IMR-90 (cell line): Measurements from ENCODE around the gene AATF. TPM values are rescaled to one million over a fixed set of nuclear protein-coding genes. Genes with fewer than 3 reads are reported as not detected.
A peak's percentile ranks its signal among the peaks of the same experiment; 100 is the strongest.

Experiments used
- ATAC-seq: fragments of 200-7000 bp; cut with Tn5 transposase; 2 replicates; pipeline ENCODE4 v1.9.1; 2020; ENCODE audit warnings: low read depth, mild to moderate bottlenecking, moderate library complexity
- BruUV-seq: library from RNA; stranded (reverse); fragments of 400-500 nt; replicated peaks from 2 replicates; lab custom pipeline; 2021; lab: Mats Ljungman, UMichigan
- CTCF ChIA-PET: fragments of 300-600 bp; formaldehyde crosslinking; extraction: SDS; loops from one replicate; lab custom pipeline; 2021; ENCODE audit warnings: antibody characterized with exemption; lab: Yijun Ruan, JAX
- POLR2A ChIA-PET: fragments of 300-600 bp; sonication (Branson Sonifier 250); formaldehyde crosslinking; loops from one replicate; lab custom pipeline; 2022; ENCODE audit warnings: antibody characterized with exemption; ENCODE audit not compliant: unreplicated experiment; lab: Charles Lee
- DNase-seq: peaks from one replicate; pipeline ENCODE4 v3.0.0; 2013
- H2AFZ ChIP-seq: replicated peaks from 2 replicates; pipeline ENCODE3; 2013; ENCODE audit warnings: low read length, mild to moderate bottlenecking; ENCODE audit not compliant: poor library complexity
- H2AK5ac ChIP-seq: 2 replicates; pipeline ENCODE4 v1.6.1; 2013; ENCODE audit warnings: low read depth, low read length, inconsistent platforms
- H2AK9ac ChIP-seq: replicated peaks from 2 replicates; pipeline ENCODE3; 2013; ENCODE audit warnings: mild to moderate bottlenecking, low read depth, low read length, moderate library complexity; ENCODE audit not compliant: poor library complexity
- H2BK120ac ChIP-seq: 2 replicates; pipeline ENCODE4 v1.6.1; 2013; ENCODE audit warnings: low read depth, low read length, inconsistent platforms
- H2BK15ac ChIP-seq: 3 replicates; pipeline ENCODE4 v1.6.1; 2013; ENCODE audit warnings: low read depth, low read length, inconsistent platforms
- H2BK20ac ChIP-seq: 2 replicates; pipeline ENCODE4 v1.6.1; 2013; ENCODE audit warnings: low read depth, mild to moderate bottlenecking, inconsistent platforms, low read length, moderate library complexity
- H2BK5ac ChIP-seq: 2 replicates; pipeline ENCODE4 v1.6.1; 2013; ENCODE audit warnings: mild to moderate bottlenecking, low read depth, low read length, inconsistent platforms; ENCODE audit not compliant: poor library complexity, severe bottlenecking
- H3K14ac ChIP-seq: replicated peaks from 2 replicates; pipeline ENCODE4 v1.6.1; 2013; ENCODE audit warnings: low read depth, low read length, inconsistent platforms
- H3K18ac ChIP-seq: 2 replicates; pipeline ENCODE4 v1.6.1; 2013; ENCODE audit warnings: low read depth, low read length, control low read depth
- H3K23ac ChIP-seq: 2 replicates; pipeline ENCODE4 v1.6.1; 2013; ENCODE audit warnings: low read depth, low read length, inconsistent platforms
- H3K27ac ChIP-seq: 2 replicates; pipeline ENCODE4 v1.5.1; 2013; ENCODE audit warnings: mild to moderate bottlenecking, control low read depth, low read length; ENCODE audit not compliant: insufficient read depth
- H3K27me3 ChIP-seq: 2 replicates; pipeline ENCODE4 v1.6.1; 2013; ENCODE audit warnings: low read length; ENCODE audit not compliant: control insufficient read depth, insufficient read depth
- H3K36me3 ChIP-seq: 2 replicates; pipeline ENCODE4 v1.6.1; 2013; ENCODE audit warnings: low read length, mixed read lengths; ENCODE audit not compliant: control insufficient read depth, insufficient read depth
- H3K4ac ChIP-seq: 2 replicates; pipeline ENCODE4 v1.6.1; 2013; ENCODE audit warnings: low read depth, low read length, inconsistent platforms
- H3K4me1 ChIP-seq: 2 replicates; pipeline ENCODE4 v1.6.1; 2013; ENCODE audit warnings: low read length, mixed read lengths; ENCODE audit not compliant: control insufficient read depth, insufficient read depth
- H3K4me2 ChIP-seq: 2 replicates; pipeline ENCODE4 v1.6.1; 2013; ENCODE audit warnings: low read depth, mild to moderate bottlenecking, control low read depth, low read length, moderate library complexity
- H3K4me3 ChIP-seq: 2 replicates; pipeline ENCODE4 v1.5.1; 2013; ENCODE audit warnings: low read depth, mild to moderate bottlenecking, control low read depth, low read length, moderate library complexity; ENCODE audit not compliant: insufficient read depth
- H3K56ac ChIP-seq: 2 replicates; pipeline ENCODE4 v1.6.1; 2013; ENCODE audit warnings: low read length, inconsistent platforms; ENCODE audit not compliant: insufficient read depth; ENCODE audit errors: extremely low read depth
- H3K79me1 ChIP-seq, 2 experiments: 2 replicates each; pipeline ENCODE4 v1.6.1; 2013; ENCODE audit warnings: low read length in 2 of 2, inconsistent platforms in 1 of 2, low read depth in 1 of 2
- H3K9ac ChIP-seq: 2 replicates; pipeline ENCODE4 v1.6.1; 2013; ENCODE audit warnings: low read depth, low read length, control low read depth
- H3K9me1 ChIP-seq: 2 replicates; pipeline ENCODE4 v1.6.1; 2013; ENCODE audit warnings: low read length, inconsistent platforms; ENCODE audit not compliant: insufficient read depth
- H3K9me3 ChIP-seq: 2 replicates; pipeline ENCODE4 v1.6.1; 2013; ENCODE audit warnings: low read length; ENCODE audit not compliant: control insufficient read depth, insufficient read depth
- H4K20me1 ChIP-seq: 2 replicates; pipeline ENCODE4 v1.6.1; 2013; ENCODE audit warnings: low read length, inconsistent platforms; ENCODE audit not compliant: insufficient read depth
- H4K5ac ChIP-seq: 2 replicates; pipeline ENCODE4 v1.6.1; 2013; ENCODE audit warnings: mild to moderate bottlenecking, low read depth, low read length, control low read depth
- H4K8ac ChIP-seq, 2 experiments: 2 replicates each; pipeline ENCODE4 v1.6.1; 2013; ENCODE audit warnings: low read depth in 2 of 2, low read length in 2 of 2, control low read depth in 1 of 2, inconsistent platforms in 1 of 2
- H4K91ac ChIP-seq: 2 replicates; pipeline ENCODE4 v1.6.1; 2013; ENCODE audit warnings: low read depth, low read length, inconsistent platforms; ENCODE audit not compliant: insufficient read depth
- BHLHE40 ChIP-seq: fragments of 150-350 bp; IDR thresholded peaks from 2 replicates; pipeline ENCODE4 v1.6.1; 2016; ENCODE audit warnings: mild to moderate bottlenecking, low read depth, low read length
- RAD21 ChIP-seq: IDR thresholded peaks from 2 replicates; pipeline ENCODE4 v1.6.1; 2012; ENCODE audit warnings: low read length, improper control_type of control experiment
- WGBS, 2 experiments: methylation state at CpG; one replicate each; pipeline versions ENCODE4 v1.1.5 to v1.1.7; 2013; ENCODE audit warnings: missing lambda C conversion rate in 2 of 2; ENCODE audit not compliant: insufficient read length in 1 of 2; ENCODE audit errors: extremely low coverage in 2 of 2; 5-methylcytosine and 5-hydroxymethylcytosine counted together
- dilution Hi-C: fragments of 300-500 bp; cut with HindIII; formaldehyde crosslinking; loops from one replicate; pipeline ENCODE4 v1.14.3; 2018; ENCODE audit warnings: low sequenced_read_pairs; ENCODE audit not compliant: unreplicated experiment
- in situ Hi-C: fragments of 300-500 bp; cut with MboI; formaldehyde crosslinking; loops from 3 replicates; pipeline ENCODE4 v1.14.3; 2019; ENCODE audit warnings: low sequenced_read_pairs, inconsistent platforms, mixed read lengths
- intact Hi-C: fragments of 100-400 bp; cut with micrococcal nuclease; formaldehyde crosslinking; loops from 2 replicates; pipeline ENCODE4 v1.10.0; 2022
- polyA plus RNA-seq, 3 experiments: library from polyadenylated mRNA; depleted of rRNA; stranded (reverse); fragments of >200 nt; gene quantifications; 2 replicates each; pipeline ENCODE4 v1.2.3, GENCODE V29; 2012; ENCODE audit warnings: low replicate concordance in 1 of 3
- total RNA-seq: library from RNA; depleted of rRNA; stranded (reverse); fragments of >200 nt; gene quantifications from 2 replicates; pipeline ENCODE4 v1.2.3, GENCODE V29; 2012

The AATF gene
- total and polyA plus RNA-seq, 2 of the 4 experiments (the other 2 are of a cell fraction): 21.0 to 34.8 TPM

- H3K9ac ChIP-seq: no peak overlapping the region
- no TSS peak for BruUV-seq
- dilution Hi-C loops (no loop called here), intact Hi-C loops (no loop called here), in situ Hi-C loops (no loop called here)
- H3K9me1 ChIP-seq: no peaks in the 10 kb centered on the region
- no peak overlapping the region for H2BK5ac ChIP-seq
- no peak overlapping the region for H2BK120ac ChIP-seq
- ChIA-PET POLR2A (no interaction called here), CTCF (interaction anchor here (1.1 to 1.5 kb wide), 2 partner anchors 8 to 31 kb away, joined by 3 to 11 read pairs; partner anchors contain the start of gene AATF)
- peaks cover 12 to 26% of the 10 kb centered on the region in 2 experiments for H3K79me1 ChIP-seq
- no CpG with 5 or more reads among the region's 2 CpGs for WGBS, 2 experiments
- H3K23ac ChIP-seq: no peak overlapping the region
- H2AK5ac ChIP-seq: no peak overlapping the region
- no peak for TF ChIP-seq RAD21
- TF ChIP-seq BHLHE40: no peak
- no peaks in the 10 kb centered on the region for H3K27me3 ChIP-seq
- H4K91ac ChIP-seq: no peak overlapping the region
- H2BK20ac ChIP-seq: no peak overlapping the region
- H3K14ac ChIP-seq: no peak overlapping the region
- H3K9me3 ChIP-seq: no peaks in the 10 kb centered on the region
- no peak overlapping the region for H2AK9ac ChIP-seq
- no peak overlapping the region for H2BK15ac ChIP-seq
- H3K27ac ChIP-seq: no peak overlapping the region
- H3K4ac ChIP-seq: no peak overlapping the region
- H3K36me3 ChIP-seq: 0 out of 2 replicates have a peak, but pooled peaks cover 1% of the 10 kb centered on the region
- ATAC-seq (no peak; the same call in 1 of the 2 replicates), DNase-seq (peak; percentile 62)
- H3K56ac ChIP-seq: no peak overlapping the region
- no peak overlapping the region for H2AFZ ChIP-seq
- no peak overlapping the region for H3K4me2 ChIP-seq
- no peak overlapping the region for H3K18ac ChIP-seq
- peaks cover 1% of the 10 kb centered on the region; the same call in 1 of the 2 replicates for H3K4me1 ChIP-seq
- H3K4me3 ChIP-seq: no peak overlapping the region
- no peaks in the 10 kb centered on the region; the same call in 1 of the 2 replicates for H4K20me1 ChIP-seq
- no peak overlapping the region for H4K8ac ChIP-seq
- H4K5ac ChIP-seq: no peak overlapping the region
These were observed 31.6 kb downstream of the AATF start for GRCh38 chr17:36980280-36980761.
